Measurements from ENCODE around the gene EMC6.

EMC6 gene

DNA sequence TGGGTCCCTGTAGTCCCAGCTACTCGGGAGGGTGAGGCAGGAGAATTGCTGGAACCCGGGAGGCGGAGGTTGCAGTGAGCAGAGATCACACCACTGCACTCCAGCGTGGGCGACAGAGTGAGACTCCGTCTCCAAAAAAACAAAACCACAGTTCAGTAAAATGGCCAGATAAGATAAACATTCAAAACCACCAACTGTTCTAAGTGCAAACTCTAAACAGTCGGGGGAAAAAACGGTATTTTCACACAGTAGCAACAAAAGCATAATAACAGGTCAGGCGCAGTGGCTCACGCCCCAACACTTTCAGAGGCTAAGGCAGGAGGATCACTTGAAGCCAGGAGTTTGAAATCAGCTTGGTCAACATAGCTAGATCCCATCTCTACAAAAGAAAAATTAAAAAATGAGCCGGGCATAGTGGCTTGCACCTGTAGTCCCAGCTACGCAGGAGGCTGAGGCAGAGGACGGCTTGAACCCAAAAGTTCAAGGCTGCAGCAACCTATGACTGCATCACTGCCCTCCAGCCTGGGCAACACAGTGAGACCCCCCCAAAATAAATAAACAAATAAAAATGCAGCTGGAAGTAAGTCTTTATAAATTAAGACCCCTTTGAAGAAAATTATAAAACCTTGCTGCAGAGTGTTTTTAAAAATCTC lies 44.3 kb downstream of the EMC6 start:
- no peak for DNase-seq

DNA sequence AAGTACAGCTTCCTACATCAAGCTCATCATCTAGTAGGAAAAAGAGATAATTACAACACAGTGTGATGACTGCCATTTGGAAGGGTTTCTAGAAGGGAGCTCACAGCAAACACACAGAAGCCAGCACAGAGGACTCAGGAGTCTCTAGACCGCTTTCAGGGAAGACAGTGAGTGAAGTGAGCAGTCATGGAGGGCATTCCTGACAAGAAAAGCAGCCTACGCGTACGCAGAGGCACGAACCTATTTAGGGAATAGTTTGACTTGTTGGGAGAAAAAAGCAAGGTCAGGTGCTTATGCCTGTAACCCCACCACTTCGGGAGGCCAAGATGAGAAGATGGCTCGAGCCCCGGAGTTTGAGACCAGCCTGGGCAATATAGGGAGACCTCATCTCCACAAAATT lies 46.7 kb downstream of the EMC6 start:
- no peak for DNase-seq

DNA sequence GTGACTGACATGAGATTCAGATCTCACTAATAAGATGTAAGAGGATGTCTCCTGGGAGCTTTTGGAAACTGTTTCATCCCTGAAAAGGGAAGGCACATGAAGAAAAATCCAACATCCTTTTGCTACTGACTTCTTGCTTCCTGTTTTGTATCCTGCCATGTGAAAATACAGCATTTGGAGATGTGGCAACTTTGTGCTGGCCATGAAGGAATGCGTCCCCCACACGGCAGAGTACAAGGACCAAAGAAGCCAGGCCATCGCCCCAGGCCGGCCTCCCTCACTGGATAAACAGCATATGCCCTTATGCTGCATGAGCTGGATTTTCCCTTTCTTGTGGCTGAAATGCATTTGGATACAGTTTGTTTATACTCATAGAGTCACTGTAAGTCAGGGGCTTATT lies 49.6 kb downstream of the EMC6 start:
- no peak for DNase-seq

GRCh38 chr17:3719265-3719664 lies 50.7 kb downstream of the EMC6 start:
- no peak for DNase-seq

All from GF-D8 (cell line).